A549 treated with AZD2906 at 1 μM for 4 hours (cell line): ENCODE measurements around the gene MRPL49. TPM values are rescaled to one million over a fixed set of nuclear protein-coding genes. Genes with fewer than 3 reads are reported as not detected.

Experiments used
- total RNA-seq: library from RNA; stranded (reverse); fragments of 200-300 nt; extraction: Qiagen RNA extraction; gene quantifications from 5 replicates; pipeline ENCODE4 v1.2.3, GENCODE V29; 2022

Gene MRPL49
- 67.8 to 77.4 TPM (median 68.7 TPM) in 5 replicates for total RNA-seq

DNA sequence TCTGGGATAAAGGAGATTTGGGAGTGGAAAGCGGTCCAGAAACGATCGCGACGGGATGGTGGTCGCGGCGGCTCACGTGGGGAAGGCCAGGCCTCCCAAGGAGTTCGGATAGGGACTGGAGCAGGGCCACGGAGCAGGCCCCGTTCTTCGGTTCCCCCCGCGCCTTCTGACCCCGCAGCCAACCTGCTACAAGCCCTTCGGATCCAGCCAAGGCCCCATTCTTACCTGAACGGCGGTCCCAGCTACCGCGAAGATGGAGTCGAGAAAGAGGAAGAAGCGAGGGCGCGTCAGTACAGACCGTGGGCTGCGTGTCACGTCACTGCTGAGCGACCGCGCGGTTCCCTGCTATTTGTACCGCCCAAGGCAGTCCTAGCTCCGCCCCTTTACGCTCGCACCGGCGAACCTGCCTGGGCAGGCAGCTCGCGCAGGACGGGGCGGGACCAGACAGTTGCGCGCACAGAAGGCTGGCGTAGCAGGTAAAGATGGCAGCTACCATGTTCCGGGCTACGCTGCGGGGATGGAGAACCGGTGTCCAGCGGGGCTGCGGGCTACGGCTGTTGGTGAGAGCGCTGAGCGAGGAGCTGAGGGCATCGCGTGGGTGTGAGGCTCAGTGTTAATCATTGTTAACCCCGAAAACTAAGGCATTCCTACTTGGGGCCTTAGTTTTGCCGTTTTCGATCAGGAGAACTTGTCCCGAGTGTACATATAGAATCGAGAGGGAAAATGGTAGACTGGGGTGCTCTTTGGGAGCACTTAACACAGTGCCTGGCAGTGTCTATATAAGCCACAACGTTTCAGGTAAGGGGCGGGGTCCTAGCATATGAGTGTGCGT is at the start of gene MRPL49, which contains the start of gene FAU:
Gene MRPL49, plus strand, starts transcription at position 457 of the 832 bp plus-strand sequence. Its CDS starts 26 bp downstream, at position 483.
Gene FAU, minus strand, starts transcription at position 270 of the 832 bp plus-strand sequence. CDS start 321 bp downstream, outside the sequence.

GRCh38 chr11:65083834-65084597 is 38.1 kb upstream of the MRPL49 start, which contains the start of the genes CDCA5 and ZFPL1:
TSS of gene CDCA5 (minus strand) at chr11:65084040. CDS start at chr11:65083978, 62 bp downstream.
TSS of gene ZFPL1 (plus strand) at chr11:65084222. CDS start at chr11:65084699, 477 bp downstream.

DNA sequence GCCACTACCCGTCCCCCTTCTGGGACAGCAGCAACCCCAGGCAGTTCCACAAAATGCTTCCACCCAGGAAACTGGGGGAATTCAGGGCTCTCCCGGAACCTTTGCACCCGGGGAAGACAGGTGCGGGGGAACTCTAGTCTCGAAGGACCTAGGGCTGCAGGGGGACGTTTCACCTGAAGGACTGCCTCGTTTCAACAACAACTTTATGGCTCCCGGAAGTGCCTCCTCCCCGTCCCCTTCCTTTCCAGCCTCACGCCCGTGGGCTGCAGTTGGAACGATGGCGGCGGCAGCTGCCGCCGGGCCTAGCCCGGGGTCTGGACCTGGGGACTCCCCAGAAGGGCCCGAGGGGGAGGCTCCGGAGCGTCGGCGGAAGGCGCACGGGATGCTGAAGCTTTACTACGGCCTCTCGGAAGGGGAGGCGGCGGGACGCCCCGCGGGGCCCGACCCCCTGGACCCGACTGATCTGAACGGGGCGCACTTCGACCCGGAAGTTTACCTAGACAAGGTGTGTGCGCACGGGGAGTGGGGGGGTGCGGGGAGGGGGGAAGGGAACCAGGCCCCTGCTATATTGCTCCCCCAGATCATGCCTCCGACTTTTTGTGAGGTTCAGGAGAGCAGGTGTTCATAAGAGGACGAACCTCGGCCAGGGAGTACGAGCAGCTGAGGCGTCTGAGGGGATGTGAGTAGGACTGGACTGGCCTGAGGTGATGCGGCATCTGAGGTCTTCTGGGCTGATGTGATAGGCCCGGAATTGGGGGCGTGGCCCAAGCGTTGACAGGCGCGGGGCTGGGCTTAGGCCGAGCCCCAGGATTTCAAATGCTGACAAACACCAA is 25.9 kb upstream of the MRPL49 start, which contains the start of gene VPS51:
Gene VPS51, plus strand, starts transcription at position 241 of the 833 bp plus-strand sequence. Its CDS starts 37 bp downstream, at position 278.

DNA sequence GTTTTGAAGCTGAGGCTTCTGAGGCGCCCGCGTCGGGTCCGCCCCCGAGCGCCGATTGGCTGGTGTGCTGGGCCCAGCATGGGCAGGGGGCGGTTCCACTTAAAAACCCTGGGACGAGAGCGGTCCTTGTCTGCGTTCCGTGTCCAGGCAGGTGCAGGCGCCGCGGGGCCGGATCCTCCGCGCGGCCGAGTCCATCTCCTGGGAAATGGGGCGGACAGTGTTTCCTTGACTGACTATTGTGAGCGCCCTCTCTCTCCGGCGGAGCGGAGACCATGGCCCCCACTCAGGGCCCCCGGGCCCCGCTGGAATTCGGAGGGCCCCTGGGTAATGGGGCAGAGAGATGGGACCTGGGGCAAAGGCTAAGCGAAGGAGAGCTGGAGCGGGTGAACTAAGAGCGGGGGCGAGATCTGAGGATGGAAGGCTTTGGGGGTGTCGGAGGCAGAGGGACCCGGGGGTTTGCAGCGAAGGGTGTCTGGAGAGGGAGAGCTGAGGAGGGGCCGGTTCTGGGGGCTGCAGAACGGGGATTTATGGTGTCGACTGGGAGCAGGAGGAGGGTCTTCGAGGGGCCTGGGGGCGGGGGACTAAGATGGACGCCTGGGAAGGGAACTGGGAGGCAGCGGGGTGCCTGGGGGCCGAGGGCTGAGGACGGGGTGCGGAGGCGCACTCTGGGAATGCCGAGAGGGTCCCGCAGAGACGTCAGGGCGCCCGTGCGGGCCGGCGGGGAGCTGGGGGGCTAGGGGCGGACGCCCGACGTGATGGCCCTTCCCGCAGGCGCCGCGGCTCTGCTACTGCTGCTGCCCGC is 10.2 kb upstream of the MRPL49 start, which contains the start of gene TM7SF2:
Gene TM7SF2, plus strand, starts transcription at position 129 of the 802 bp plus-strand sequence. Its CDS starts 144 bp downstream, at position 273.

DNA sequence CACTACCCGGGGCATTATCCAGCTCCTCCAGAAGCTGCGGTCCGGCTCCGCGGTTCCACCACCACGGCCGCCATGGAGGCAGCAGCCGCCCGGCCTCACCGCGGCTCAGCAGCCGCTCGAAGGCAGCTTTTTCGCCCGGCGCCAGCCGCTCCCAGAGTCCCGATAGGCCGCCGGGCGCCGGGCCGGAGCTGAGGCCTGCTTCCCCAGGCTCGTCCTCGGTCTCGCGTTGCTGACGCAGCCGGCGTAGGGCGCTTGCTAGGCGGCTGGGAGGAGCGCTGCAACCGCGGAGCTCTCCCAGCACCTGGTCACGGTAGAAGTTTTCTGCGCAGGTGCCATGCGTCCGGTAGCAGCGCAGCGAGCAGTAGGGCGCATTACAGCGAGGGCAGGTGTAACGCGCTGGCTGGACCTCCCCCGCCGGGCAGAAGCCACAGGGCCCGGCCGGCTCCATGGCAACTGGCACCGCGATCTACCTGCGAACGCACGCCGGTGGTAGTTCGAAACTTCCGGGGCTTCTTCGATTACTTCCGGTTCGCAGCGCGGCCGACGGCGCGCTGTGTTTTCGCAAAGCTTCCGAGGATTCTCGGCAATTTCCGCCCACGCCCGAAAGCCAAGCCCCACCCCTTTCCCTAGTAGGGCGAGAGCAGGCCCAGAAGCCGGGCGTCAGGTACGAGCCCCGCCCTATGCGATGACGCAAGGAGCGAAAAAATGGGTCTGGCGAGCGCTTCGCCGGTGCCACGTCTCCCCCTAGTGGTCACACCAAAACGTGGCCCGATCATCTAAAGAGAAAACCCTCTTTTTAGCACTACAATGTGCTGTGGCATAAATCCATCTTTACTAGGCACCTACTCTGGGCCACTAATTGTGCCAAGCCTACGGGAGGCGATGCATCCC is 4.7 kb upstream of the MRPL49 start, which contains the start of gene ZNHIT2:
Gene ZNHIT2, minus strand, starts transcription at position 496 of the 891 bp plus-strand sequence. Its CDS starts 48 bp downstream, at position 448.

DNA sequence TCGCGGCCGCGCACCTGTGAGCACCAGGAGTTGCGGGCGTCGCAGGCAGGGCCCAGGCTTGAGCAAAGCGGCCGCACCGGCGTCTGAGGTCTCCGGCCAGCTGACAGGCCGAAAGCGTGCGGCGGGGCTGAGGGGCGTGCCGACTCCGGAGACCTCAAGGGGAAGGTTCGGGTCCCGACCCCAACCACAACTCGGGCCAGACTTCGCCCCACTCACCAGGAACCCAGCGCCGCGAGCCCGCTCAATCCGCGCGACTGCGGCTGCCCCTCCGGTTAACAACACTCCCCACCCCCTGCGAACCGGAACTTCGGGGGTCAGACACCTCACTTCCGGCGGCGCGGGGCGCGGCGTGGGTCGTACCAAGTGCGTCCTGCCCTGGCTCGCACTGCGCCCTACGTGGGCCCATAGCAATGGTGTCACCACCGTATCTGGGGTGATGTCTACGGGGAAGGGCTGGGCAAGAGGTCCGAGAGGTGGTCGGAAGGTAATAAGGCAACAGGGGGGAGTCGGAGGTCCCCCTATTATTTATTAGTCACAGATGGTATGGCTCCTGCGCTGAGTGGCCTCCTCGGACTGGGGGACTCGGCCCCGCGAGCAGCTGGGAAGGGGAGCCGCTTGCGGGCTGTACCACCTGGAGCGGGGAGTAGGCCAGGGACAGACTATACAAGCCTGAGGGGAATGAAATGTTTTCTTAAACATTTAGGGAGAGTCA is 12.3 kb downstream of the MRPL49 start, which contains the start of gene SYVN1:
Gene SYVN1, minus strand, starts transcription at position 280 of the 712 bp plus-strand sequence. CDS start 918 bp downstream, outside the sequence.

GRCh38 chr11:65170058-65170534 is 48.0 kb downstream of the MRPL49 start, which contains the start of gene SPDYC:
TSS of gene SPDYC (plus strand) at chr11:65170233. CDS start at chr11:65171358, 1,125 bp downstream.

Other genes with a start within 250 kb of the MRPL49 start
- 94.8 to 121 TPM (median 111 TPM) in 5 replicates for gene EHD1, start 243.7 kb upstream of the MRPL49 start, total RNA-seq
- 13.7 to 22.4 TPM (median 20.9 TPM) in 5 replicates for gene ATG2A, start 205.1 kb upstream of the MRPL49 start, total RNA-seq
- 3.4 to 5.3 TPM (median 4.5 TPM) in 5 replicates for gene PPP2R5B, start 197.6 kb upstream of the MRPL49 start, total RNA-seq
- gene GPHA2, start 186.4 kb upstream of the MRPL49 start, total RNA-seq = not detected in 5 replicates
- gene MAJIN, start 150.2 kb upstream of the MRPL49 start, total RNA-seq = not detected in 5 replicates
- 0.58 to 0.79 TPM (median 0.63 TPM) in 5 replicates for gene BATF2, start 125.3 kb upstream of the MRPL49 start, total RNA-seq
- gene ARL2, start 108.2 kb upstream of the MRPL49 start, total RNA-seq = 162 to 198 TPM (median 189 TPM) in 5 replicates
- 20.8 to 25.4 TPM (median 23.6 TPM) in 5 replicates for gene SNX15, start 94.9 kb upstream of the MRPL49 start, total RNA-seq
- 35.4 to 58.5 TPM (median 57.6 TPM) in 5 replicates for gene SAC3D1, start 81.1 kb upstream of the MRPL49 start, total RNA-seq
- not detected in 5 replicates for gene NAALADL1, start 63.8 kb upstream of the MRPL49 start, total RNA-seq
- gene CDCA5, start 38.3 kb upstream of the MRPL49 start, total RNA-seq = 67.5 to 78.7 TPM (median 73.1 TPM) in 5 replicates
- 35.1 to 37.1 TPM (median 36.6 TPM) in 5 replicates for gene ZFPL1, start 38.1 kb upstream of the MRPL49 start, total RNA-seq
- 51.5 to 77.8 TPM (median 55.8 TPM) in 5 replicates for gene VPS51, start 26.1 kb upstream of the MRPL49 start, total RNA-seq
- gene TM7SF2, start 10.4 kb upstream of the MRPL49 start, total RNA-seq = 4.1 to 7.2 TPM (median 5.6 TPM) in 5 replicates
- gene ZNHIT2, start 4.6 kb upstream of the MRPL49 start, total RNA-seq = 13.3 to 24.2 TPM (median 21.9 TPM) in 5 replicates
- 834 to 1,066 TPM (median 993 TPM) in 5 replicates for gene FAU, start 187 bp upstream of the MRPL49 start, total RNA-seq
- gene SYVN1, start 12.2 kb downstream of the MRPL49 start, total RNA-seq = 29.0 to 41.9 TPM (median 39.5 TPM) in 5 replicates
- gene SPDYC, start 47.9 kb downstream of the MRPL49 start, total RNA-seq = not detected in 5 replicates
- 107 to 119 TPM (median 117 TPM) in 5 replicates for gene CAPN1, start 59.6 kb downstream of the MRPL49 start, total RNA-seq
- gene POLA2, start 139.6 kb downstream of the MRPL49 start, total RNA-seq = 12.4 to 15.4 TPM (median 13.8 TPM) in 5 replicates
- 14.1 to 21.9 TPM (median 19.2 TPM) in 5 replicates for gene CDC42EP2, start 192.5 kb downstream of the MRPL49 start, total RNA-seq
- gene DPF2, start 211.5 kb downstream of the MRPL49 start, total RNA-seq = 39.6 to 46.8 TPM (median 40.9 TPM) in 5 replicates
- gene TIGD3, start 232.4 kb downstream of the MRPL49 start, total RNA-seq = 0.94 to 1.3 TPM (median 1.2 TPM) in 5 replicates